Subcutaneous abdominal adipose tissue (tissue), 5 donors: Measurements from ENCODE around the gene MCEE.
"Not testable (repeated sequence)": the region's sequence is repeated elsewhere in the genome, so short reads cannot be mapped to it uniquely, and the experiment has no call there.

Source experiments
- H3K27ac ChIP-seq: one replicate; pipeline ENCODE4 v1.7.0; 2013; ENCODE audit warnings: low read depth, mild to moderate bottlenecking, inconsistent platforms, low read length, moderate library complexity
- H3K27me3 ChIP-seq, 5 donors: one replicate each; pipeline ENCODE4 v1.7.0; 2013; ENCODE audit warnings: low read length in 5 of 5, inconsistent platforms in 1 of 5; ENCODE audit not compliant: control insufficient read depth in 5 of 5, insufficient read depth in 4 of 5
- H3K36me3 ChIP-seq, 5 donors: one replicate each; pipeline ENCODE4 v1.7.0; 2013; ENCODE audit warnings: low read length in 5 of 5; ENCODE audit not compliant: control insufficient read depth in 5 of 5, insufficient read depth in 5 of 5
- H3K4me1 ChIP-seq, 5 donors: one replicate each; pipeline ENCODE4 v1.7.0; 2013; ENCODE audit warnings: low read length in 5 of 5, mild to moderate bottlenecking in 3 of 5, moderate library complexity in 1 of 5; ENCODE audit not compliant: control insufficient read depth in 5 of 5, insufficient read depth in 5 of 5
- H3K4me3 ChIP-seq, 5 donors: one replicate each; pipeline ENCODE4 v1.7.0; 2013; ENCODE audit warnings: low read length in 5 of 5, low read depth in 1 of 5
- H3K9ac ChIP-seq, 5 donors: one replicate each; pipeline ENCODE4 v1.7.0; 2013; ENCODE audit warnings: low read length in 5 of 5, mild to moderate bottlenecking in 4 of 5, moderate library complexity in 3 of 5
- H3K9me3 ChIP-seq, 5 donors: one replicate each; pipeline ENCODE4 v1.7.0; 2013; ENCODE audit warnings: low read length in 5 of 5; ENCODE audit not compliant: control insufficient read depth in 5 of 5
- donor health status: healthy.
- donor health status: healthy.
- donor health status: healthy.
- donor health status: healthy.
- donor health status: healthy.

Gene MCEE

DNA sequence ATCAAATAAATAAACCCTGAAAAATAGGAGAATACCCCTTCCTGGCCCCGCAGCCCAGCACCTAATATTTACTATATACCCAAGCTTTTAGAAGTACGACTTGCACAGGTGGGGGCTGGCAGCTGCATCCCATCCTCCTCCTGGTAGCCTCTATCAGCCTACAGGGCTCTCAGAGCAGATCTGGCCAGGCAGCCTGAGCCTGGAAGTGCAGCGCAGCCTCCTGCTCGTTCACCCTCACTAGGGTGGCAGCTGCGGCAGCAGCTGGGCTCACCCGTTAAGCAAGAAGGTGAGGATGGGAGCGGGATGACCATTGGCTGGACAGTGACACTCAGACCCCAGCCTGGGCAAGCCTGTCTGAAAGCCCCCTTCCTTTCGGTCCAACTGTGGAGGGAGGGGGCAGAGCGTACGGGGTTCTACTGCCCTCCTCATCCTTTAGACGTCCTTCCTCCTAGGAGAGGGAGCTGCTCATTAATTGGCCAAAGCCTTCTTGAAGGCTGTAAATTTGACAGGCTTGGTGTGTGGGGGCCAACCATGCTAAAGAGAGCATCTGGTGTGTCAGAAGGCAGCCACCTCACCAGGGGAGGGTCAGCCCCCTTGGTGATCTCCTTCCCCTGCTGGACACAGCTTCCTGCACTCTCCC is 23.7 kb upstream of the MCEE start:
- H3K4me3 ChIP-seq: no peak overlapping the region
- H3K36me3 ChIP-seq: peaks cover 12 to 23% (median 19%) of the 10 kb centered on the region in 5 donors
- peaks cover 0 to 8% (median 7%) of the 10 kb centered on the region in 5 donors for H3K4me1 ChIP-seq
- H3K27me3 ChIP-seq: peaks cover 0 to 16% (median 10%) of the 10 kb centered on the region in 5 donors
- H3K9me3 ChIP-seq: no peaks in the 10 kb centered on the region
- no peak overlapping the region for H3K27ac ChIP-seq
- H3K9ac ChIP-seq: no peak overlapping the region

DNA sequence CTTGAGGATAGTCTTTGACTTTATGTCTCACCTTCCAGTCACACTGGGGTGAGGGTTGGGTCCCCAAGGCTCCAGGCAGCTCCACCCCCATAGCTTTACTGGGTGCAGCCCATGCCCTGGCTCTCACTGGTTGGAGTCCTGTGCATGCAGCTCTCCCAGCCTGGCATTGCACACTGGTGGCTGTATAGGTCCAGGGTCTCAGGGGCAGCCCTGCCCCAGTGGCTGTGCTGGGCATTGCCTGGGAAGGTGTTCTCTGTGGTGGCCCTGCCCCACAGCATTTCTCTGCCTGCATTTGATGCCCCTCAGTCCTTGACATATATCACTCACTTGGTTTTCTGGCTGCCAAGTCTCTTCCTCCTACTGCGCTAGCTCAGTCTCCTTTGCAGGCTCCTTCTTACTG is 21.6 kb upstream of the MCEE start:
- Histone ChIP-seq H3K27me3 (peaks cover 0 to 8% (median 2%) of the 10 kb centered on the region in 5 donors), H3K9ac (no peak overlapping the region), H3K9me3 (no peaks in the 10 kb centered on the region), H3K4me3 (no peak overlapping the region), H3K36me3 (peaks cover 26 to 44% (median 39%) of the 10 kb centered on the region in 5 donors), H3K4me1 (no peaks in the 10 kb centered on the region), H3K27ac (no peak overlapping the region)

DNA sequence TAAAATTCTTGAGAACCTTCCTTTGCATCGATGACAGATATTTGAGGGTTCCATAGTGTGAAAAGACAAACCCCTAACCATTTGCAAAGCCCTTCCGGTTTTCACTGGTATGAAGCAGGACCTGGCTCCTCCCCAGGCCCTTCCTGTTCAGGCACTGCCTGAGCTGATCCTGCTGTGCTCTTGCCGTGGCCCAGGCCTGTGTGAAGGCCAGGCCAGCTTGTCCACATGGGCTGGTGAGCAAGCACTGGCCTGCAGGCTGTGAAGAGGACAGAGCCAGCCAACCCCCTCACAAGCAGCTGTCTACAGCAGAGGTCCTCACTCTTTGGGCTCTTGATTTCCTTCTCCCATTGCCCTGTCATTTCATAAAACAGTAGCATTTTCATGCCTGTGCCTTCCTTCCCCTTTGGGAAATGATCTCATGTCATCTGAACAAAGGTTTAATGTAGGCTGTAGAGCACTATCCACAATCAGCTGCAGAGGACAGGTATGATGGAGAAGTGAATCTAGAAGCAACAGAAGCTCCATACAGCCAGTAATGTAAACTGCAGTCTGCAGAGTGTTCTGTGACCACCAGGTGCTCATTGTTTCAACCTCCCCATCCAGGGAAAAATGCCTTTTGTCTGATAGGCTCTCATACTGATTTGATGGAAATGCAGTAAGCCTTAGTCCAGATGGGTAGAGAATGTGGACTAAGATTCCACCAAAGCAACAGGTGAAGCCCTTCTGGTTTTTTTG is 20.2 kb upstream of the MCEE start:
- H3K9ac ChIP-seq: no peak overlapping the region
- no peaks in the 10 kb centered on the region for H3K9me3 ChIP-seq
- H3K4me1 ChIP-seq: no peaks in the 10 kb centered on the region
- no peak overlapping the region for H3K4me3 ChIP-seq
- no peak overlapping the region for H3K27ac ChIP-seq
- H3K27me3 ChIP-seq: peaks cover 0 to 3% (median 0%) of the 10 kb centered on the region in 5 donors
- H3K36me3 ChIP-seq: peaks cover 34 to 57% (median 47%) of the 10 kb centered on the region in 5 donors

DNA sequence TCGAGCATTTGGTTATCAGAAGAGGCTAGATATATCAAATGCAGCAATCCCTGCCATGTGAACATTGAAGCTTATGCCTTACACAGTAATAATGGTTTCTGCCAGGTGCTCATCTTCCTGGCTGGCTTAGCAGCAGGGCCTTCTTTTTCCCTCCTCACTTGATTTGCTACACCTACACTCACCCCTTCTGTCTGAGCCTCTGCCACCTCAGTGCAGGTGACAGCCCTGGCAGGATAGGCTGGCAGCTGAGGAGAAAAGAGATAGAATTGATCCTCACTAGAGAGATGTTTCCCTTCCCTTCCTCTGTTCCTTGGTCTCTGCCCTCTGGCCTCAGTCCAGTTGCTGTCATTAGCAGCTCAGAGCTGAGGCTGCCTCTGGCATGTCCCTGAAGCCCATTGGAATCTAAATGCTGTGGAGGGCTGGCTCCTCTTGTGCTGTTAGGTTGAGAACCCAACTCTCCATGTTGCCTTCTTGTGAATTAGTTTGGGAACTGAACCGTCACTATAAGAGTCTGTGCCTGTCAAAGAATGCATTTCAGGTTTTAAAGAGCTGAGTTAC is 18.6 kb upstream of the MCEE start:
- Histone ChIP-seq H3K9ac (no peak overlapping the region), H3K36me3 (peaks cover 49 to 74% (median 64%) of the 10 kb centered on the region in 5 donors), H3K4me3 (no peak overlapping the region), H3K27ac (no peak overlapping the region), H3K4me1 (no peaks in the 10 kb centered on the region), H3K27me3 (no peaks in the 10 kb centered on the region), H3K9me3 (no peaks in the 10 kb centered on the region)

DNA sequence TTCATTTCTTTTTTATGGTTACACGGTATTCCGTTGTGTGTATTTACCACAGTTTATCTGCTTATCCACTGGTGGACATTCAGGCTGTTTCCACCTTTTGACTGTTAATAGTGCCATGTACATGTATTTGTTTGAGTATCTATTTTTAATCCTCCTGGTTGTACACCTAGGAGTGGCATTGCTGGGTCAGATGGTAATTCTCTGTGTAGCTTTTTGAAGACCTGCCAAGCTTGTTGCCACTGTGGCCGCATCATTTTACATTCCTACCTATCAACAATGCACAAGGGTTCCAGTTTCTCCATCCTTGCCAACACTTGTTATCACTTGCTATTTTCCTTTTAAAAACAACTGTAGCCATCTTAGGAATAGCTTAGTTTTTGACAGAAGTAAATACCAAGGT is 13.8 kb upstream of the MCEE start:
- H3K27ac ChIP-seq: no peak overlapping the region
- H3K9ac ChIP-seq: no peak overlapping the region
- no peaks in the 10 kb centered on the region for H3K9me3 ChIP-seq
- no peaks in the 10 kb centered on the region for H3K27me3 ChIP-seq
- peaks cover 70 to 96% (median 84%) of the 10 kb centered on the region in 5 donors for H3K36me3 ChIP-seq
- H3K4me1 ChIP-seq: no peaks in the 10 kb centered on the region
- no peak overlapping the region for H3K4me3 ChIP-seq

DNA sequence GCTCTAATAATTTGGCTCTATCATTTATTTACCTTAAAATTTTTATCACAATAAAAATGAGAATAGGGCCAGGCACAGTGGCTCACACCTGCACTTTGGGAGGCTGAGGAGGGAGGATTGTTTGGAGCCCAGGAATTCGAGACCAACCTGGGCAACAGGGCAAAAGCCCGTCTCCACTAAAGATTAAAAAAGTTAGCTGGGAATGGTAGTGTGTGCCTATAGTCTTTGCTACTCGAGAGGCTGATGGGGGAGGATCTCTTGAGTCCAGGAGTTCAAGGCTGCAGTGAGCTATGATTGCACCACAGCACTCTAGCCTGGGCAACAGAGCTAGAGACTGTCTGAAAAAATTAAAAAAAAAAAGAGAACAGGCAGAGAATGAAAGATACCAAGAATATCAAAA is 6.1 kb upstream of the MCEE start:
- Histone ChIP-seq H3K27ac (no peak overlapping the region), H3K27me3 (no peaks in the 10 kb centered on the region), H3K4me1 (peaks cover 1 to 14% (median 13%) of the 10 kb centered on the region in 5 donors), H3K9me3 (no peaks in the 10 kb centered on the region), H3K9ac (no peak overlapping the region), H3K36me3 (peaks cover 35 to 68% (median 57%) of the 10 kb centered on the region in 5 donors), H3K4me3 (no peak overlapping the region)

- no peak overlapping the region for H3K9ac ChIP-seq
- H3K4me3 ChIP-seq: no peak overlapping the region
- H3K9me3 ChIP-seq: no peaks in the 10 kb centered on the region
- peaks cover 2 to 33% (median 28%) of the 10 kb centered on the region in 5 donors for H3K4me1 ChIP-seq
- no peak overlapping the region for H3K27ac ChIP-seq
- H3K36me3 ChIP-seq: peaks cover 18 to 45% (median 34%) of the 10 kb centered on the region in 5 donors
- no peaks in the 10 kb centered on the region for H3K27me3 ChIP-seq
Measured at GRCh38 chr2:71133603-71134002, 3.6 kb upstream of the MCEE start.

- Histone ChIP-seq H3K4me1 (peaks cover 2 to 35% (median 30%) of the 10 kb centered on the region in 5 donors), H3K27ac (peak overlapping the region; percentile 92), H3K36me3 (peaks cover 12 to 26% (median 22%) of the 10 kb centered on the region in 5 donors), H3K9ac (peak overlapping the region; percentile 59 to 96 (median 94)), H3K4me3 (peak overlapping the region; percentile 85 to 97 (median 92))
- H3K9me3 ChIP-seq, H3K27me3 ChIP-seq: not testable (repeated sequence)
Measured at GRCh38 chr2:71131387-71132166, 1.5 kb upstream of the MCEE start.

DNA sequence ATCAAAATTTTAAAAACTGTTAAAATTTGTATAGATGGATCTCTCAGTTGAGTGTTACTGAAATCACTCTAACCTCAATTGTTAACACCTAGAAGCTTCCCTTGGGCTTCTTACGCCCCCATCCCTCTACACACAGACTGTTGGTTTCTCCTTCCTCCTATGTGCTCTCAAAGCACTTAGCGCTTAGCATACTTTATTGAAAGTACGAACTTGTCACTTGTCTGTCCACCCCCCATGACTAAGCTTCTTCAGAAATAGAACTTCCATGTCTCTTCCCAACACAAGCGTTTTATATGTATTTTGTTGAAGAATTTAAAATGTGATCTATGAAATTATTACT is 846 bp upstream of the MCEE start:
- H3K9ac ChIP-seq: peak overlapping the region; percentile 59 to 96 (median 94)
- H3K27me3 ChIP-seq: no peaks in the 10 kb centered on the region
- H3K27ac ChIP-seq: peak overlapping the region; percentile 92
- H3K9me3 ChIP-seq: no peaks in the 10 kb centered on the region
- peaks cover 9 to 19% (median 16%) of the 10 kb centered on the region in 5 donors for H3K36me3 ChIP-seq
- H3K4me3 ChIP-seq: peak overlapping the region; percentile 85 to 97 (median 92)
- peaks cover 2 to 35% (median 30%) of the 10 kb centered on the region in 5 donors for H3K4me1 ChIP-seq

DNA sequence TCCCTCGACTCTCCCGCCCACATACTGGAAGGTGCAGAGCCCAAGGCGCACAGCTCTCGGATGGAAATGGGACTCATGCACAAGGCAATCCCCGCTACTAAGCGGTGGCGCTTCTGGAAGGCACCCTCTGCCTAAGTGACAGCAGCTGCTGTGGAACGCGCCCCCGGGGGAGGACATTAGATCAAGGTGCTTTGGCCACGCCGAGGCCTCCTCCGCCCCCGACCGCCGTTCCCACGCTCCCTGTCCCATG is 202 bp downstream of the MCEE start:
- Histone ChIP-seq H3K27me3 (no peaks in the 10 kb centered on the region), H3K4me3 (peak overlapping the region; percentile 85 to 97 (median 91)), H3K9ac (peak overlapping the region; percentile 77 to 96 (median 78)), H3K9me3 (no peaks in the 10 kb centered on the region), H3K27ac (peak overlapping the region; percentile 92), H3K36me3 (peaks cover 9 to 13% (median 9%) of the 10 kb centered on the region in 5 donors), H3K4me1 (peaks cover 2 to 35% (median 30%) of the 10 kb centered on the region in 5 donors)
